ENCODE results near the gene LRBA. TPM values are rescaled to one million over a fixed set of nuclear protein-coding genes. Genes with fewer than 3 reads are reported as not detected.
"Not testable (repeated sequence)": the region's sequence is repeated elsewhere in the genome, so short reads cannot be mapped to it uniquely, and the experiment has no call there.

LRBA gene
- total RNA-seq (2021), result 52.6 and 55.3 TPM in 2 replicates
- long read RNA-seq, partial matches to known transcripts, result 33 of 36 reads
- long read RNA-seq, other reads (novel, unspliced or antisense), result 3 of 36 reads

DNA sequence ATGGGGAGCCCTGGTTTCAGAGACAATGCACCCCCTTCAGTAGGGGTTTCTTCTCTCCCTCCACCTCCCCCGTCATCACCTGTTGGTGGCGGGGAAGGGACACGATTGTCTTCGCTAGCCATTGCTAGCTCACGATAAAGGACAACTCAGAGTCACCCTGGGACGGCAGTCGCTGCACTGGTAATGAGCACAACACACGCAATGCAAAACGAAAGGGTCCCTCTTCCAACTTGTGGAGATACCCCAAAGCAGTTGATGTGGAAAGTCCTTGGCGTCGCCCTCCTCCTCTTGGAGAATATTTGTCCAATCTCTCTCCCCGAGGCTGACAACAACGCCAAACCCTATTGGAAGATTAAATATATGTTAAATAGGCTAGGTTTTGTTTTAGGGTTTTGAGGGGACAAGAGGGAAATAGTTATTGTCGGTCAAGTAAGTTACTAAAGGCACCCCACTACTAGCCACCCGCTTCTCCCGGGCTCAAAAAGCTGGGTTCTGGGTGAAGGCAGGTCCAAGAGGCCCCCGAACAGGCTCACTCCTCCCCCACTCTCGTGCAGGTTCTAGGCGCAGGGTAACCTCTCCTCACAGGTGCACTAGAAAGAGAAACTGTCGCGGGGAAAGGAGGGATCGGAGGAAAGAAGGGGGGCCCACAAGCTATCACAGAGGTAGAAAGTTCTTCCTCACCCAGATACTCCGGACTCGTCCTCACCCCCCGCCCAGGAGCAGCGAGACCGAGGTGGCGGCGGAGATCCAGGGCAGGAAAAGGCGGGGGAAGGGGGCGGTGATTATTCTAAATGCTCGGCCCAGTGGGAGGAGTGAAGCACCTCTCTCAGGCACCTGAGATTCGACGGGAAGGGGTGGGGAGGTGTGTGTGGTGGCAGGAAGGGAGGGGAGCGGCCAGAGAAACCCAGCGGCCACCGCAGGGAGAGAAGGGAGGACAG lies at the start of gene LRBA:
LRBA (minus strand) TSS at position 764 of the 938 bp plus-strand sequence; CDS start at position 122, 642 bp downstream.
- no peak within 1 kb of the TSS for H3T11ph ChIP-seq (ENCODE audit: low read length)
- H3K27ac ChIP-seq (ENCODE audit: insufficient read length, low read depth, low read length), result peak within 1 kb of the TSS; percentile 90
- H3K9me3 ChIP-seq (ENCODE audit: control insufficient read depth, low read depth, low read length), result no peaks in the 10 kb centered on the region
- no CpG with 5 or more reads among the region's 37 CpGs for WGBS (ENCODE audit: extremely low coverage, insufficient read length, low lambda C conversion rate)
- no peak within 1 kb of the TSS for H3K4ac ChIP-seq (ENCODE audit: low read depth, low read length)
- DNase-seq, result peak; percentile 95
- peaks cover 5% of the 10 kb centered on the region for H3K23me2 ChIP-seq (ENCODE audit: insufficient read length, low read depth, low read length, poor library complexity, severe bottlenecking)
- peak within 1 kb of the TSS; percentile 57 for H4K5ac ChIP-seq (ENCODE audit: insufficient read length, low read depth, low read length)
- peak within 1 kb of the TSS; percentile 92 for H3K18ac ChIP-seq (ENCODE audit: insufficient read length, low read depth, low read length)
- Mint-ChIP-seq H3K4me3 (peak within 1 kb of the TSS; percentile 98 to 100), H3K36me3 (ENCODE audit: insufficient read depth in 1 of 3, low read depth in 3 of 3) (peaks cover 0 to 10% (median 10%) of the 10 kb centered on the region in 3 experiments; a peak in 5 of 7 replicates), H3K27ac (peak within 1 kb of the TSS; percentile 99), H3K4me1 (peaks cover 18 to 21% of the 10 kb centered on the region in 2 experiments), H3K27me3 (ENCODE audit: low read depth) (no peaks in the 10 kb centered on the region), H3K9me3 (no peaks in the 10 kb centered on the region)
- H2AK5ac ChIP-seq (ENCODE audit: insufficient read length, low read length), result no peak within 1 kb of the TSS
- no peak within 1 kb of the TSS for H2BK120ac ChIP-seq (ENCODE audit: low read depth, low read length, poor library complexity, severe bottlenecking)
- no peak for TF ChIP-seq CTCF (conservative IDR thresholded peaks at IDR 0.05)
- peak within 1 kb of the TSS; percentile 83 for H3K4me2 ChIP-seq (ENCODE audit: insufficient read depth, insufficient read length, low read length)
- peak within 1 kb of the TSS; percentile 24 for H2BK5ac ChIP-seq (ENCODE audit: insufficient read length, low read length)
- no peak within 1 kb of the TSS for H4K8ac ChIP-seq (replicated peaks; ENCODE audit: insufficient read length, low read depth, low read length)
- H2BK20ac ChIP-seq (ENCODE audit: low read depth, low read length, poor library complexity, severe bottlenecking), result no peak within 1 kb of the TSS
- H3K27me3 ChIP-seq (ENCODE audit: insufficient read depth, low read length), result no peaks in the 10 kb centered on the region
- H4K91ac ChIP-seq (ENCODE audit: insufficient read length, low read depth, low read length), result no peak within 1 kb of the TSS
- no peaks in the 10 kb centered on the region for H3K79me1 ChIP-seq (ENCODE audit: insufficient read depth, low read depth, low read length, poor library complexity, severe bottlenecking)
- peaks cover 10% of the 10 kb centered on the region; the same call in 1 of the 2 replicates for H3K79me2 ChIP-seq (ENCODE audit: insufficient read depth, low read length)
- no peaks in the 10 kb centered on the region for H3K4me1 ChIP-seq (ENCODE audit: insufficient read depth, low read length)
- H2BK15ac ChIP-seq (ENCODE audit: low read depth, low read length), result no peak within 1 kb of the TSS
- peak within 1 kb of the TSS; percentile 84 for H3K9ac ChIP-seq (ENCODE audit: extremely low read depth, insufficient read length, low read length)
- H2BK12ac ChIP-seq (ENCODE audit: insufficient read length, low read depth, low read length), result peak within 1 kb of the TSS; percentile 51
- peaks cover 2% of the 10 kb centered on the region for H4K20me1 ChIP-seq (ENCODE audit: control insufficient read depth, insufficient read depth, insufficient read length)
- H3K23ac ChIP-seq (ENCODE audit: insufficient read length, low read depth, low read length), result no peak within 1 kb of the TSS
- no peak within 1 kb of the TSS for H3K56ac ChIP-seq (ENCODE audit: insufficient read length, low read depth, low read length)
- H2AFZ ChIP-seq (ENCODE audit: low read length), result no peak within 1 kb of the TSS
- peak within 1 kb of the TSS; percentile 93 for H3K14ac ChIP-seq (ENCODE audit: insufficient read depth, low read length)

DNA sequence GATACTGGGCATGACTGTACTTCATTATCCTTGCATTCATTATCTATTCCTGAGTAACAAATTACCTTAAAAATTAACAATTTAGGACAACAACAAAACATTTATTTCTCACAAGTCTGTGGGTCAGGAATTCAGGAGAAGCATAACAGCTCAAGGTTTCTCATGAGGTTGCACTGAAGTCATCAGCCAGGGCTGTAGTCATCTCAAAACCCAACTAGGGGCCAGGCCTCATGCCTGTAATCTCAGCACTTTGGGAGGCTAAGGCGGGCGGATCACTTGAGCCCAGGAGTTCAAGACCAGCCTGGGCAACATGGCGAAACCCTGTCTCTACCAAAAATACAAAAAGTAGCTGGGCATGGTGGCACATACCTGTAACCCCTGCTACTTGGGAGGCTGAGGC lies 48.1 kb upstream of the LRBA start:
- H2BK20ac ChIP-seq (ENCODE audit: low read depth, low read length, poor library complexity, severe bottlenecking); DNase-seq; H4K5ac ChIP-seq (ENCODE audit: insufficient read length, low read depth, low read length); H3K9ac ChIP-seq (ENCODE audit: extremely low read depth, insufficient read length, low read length); H4K20me1 ChIP-seq (ENCODE audit: control insufficient read depth, insufficient read depth, insufficient read length); H3K56ac ChIP-seq (ENCODE audit: insufficient read length, low read depth, low read length); H2BK12ac ChIP-seq (ENCODE audit: insufficient read length, low read depth, low read length); H3K23me2 ChIP-seq (ENCODE audit: insufficient read length, low read depth, low read length, poor library complexity, severe bottlenecking); H3K27ac ChIP-seq (ENCODE audit: insufficient read length, low read depth, low read length); H2BK15ac ChIP-seq (ENCODE audit: low read depth, low read length); H4K91ac ChIP-seq (ENCODE audit: insufficient read length, low read depth, low read length); H3K4ac ChIP-seq (ENCODE audit: low read depth, low read length); H3K36me3 Mint-ChIP-seq (ENCODE audit: insufficient read depth in 1 of 3, low read depth in 3 of 3); H3K4me1 ChIP-seq (ENCODE audit: insufficient read depth, low read length); H2AK5ac ChIP-seq (ENCODE audit: insufficient read length, low read length); H3K27ac Mint-ChIP-seq; H3K9me3 ChIP-seq (ENCODE audit: control insufficient read depth, low read depth, low read length); H3K79me1 ChIP-seq (ENCODE audit: insufficient read depth, low read depth, low read length, poor library complexity, severe bottlenecking); H4K8ac ChIP-seq (replicated peaks; ENCODE audit: insufficient read length, low read depth, low read length); H3K4me3 Mint-ChIP-seq; H3K14ac ChIP-seq (ENCODE audit: insufficient read depth, low read length); H3K79me2 ChIP-seq (ENCODE audit: insufficient read depth, low read length); H2BK120ac ChIP-seq (ENCODE audit: low read depth, low read length, poor library complexity, severe bottlenecking); H3K27me3 Mint-ChIP-seq (ENCODE audit: low read depth); H3K27me3 ChIP-seq (ENCODE audit: insufficient read depth, low read length); H3K4me2 ChIP-seq (ENCODE audit: insufficient read depth, insufficient read length, low read length); H2AFZ ChIP-seq (ENCODE audit: low read length); H3T11ph ChIP-seq (ENCODE audit: low read length); H3K9me3 Mint-ChIP-seq; H3K18ac ChIP-seq (ENCODE audit: insufficient read length, low read depth, low read length); H2BK5ac ChIP-seq (ENCODE audit: insufficient read length, low read length); H3K4me1 Mint-ChIP-seq; H3K23ac ChIP-seq (ENCODE audit: insufficient read length, low read depth, low read length): not testable (repeated sequence)
- no CpG with 5 or more reads among the region's 3 CpGs for WGBS (ENCODE audit: extremely low coverage, insufficient read length, low lambda C conversion rate)
